ENCODE measurements around the gene FLNB. TPM values are rescaled to one million over a fixed set of nuclear protein-coding genes. Genes with fewer than 3 reads are reported as not detected.

The FLNB gene
- total RNA-seq, 4 donors from 2014 or later, result 282 to 707 (median 563) TPM

- intact Hi-C loops (cut with DNase I; ENCODE audit: low total_unique reads) (no loop called here), in situ Hi-C loops (cut with MboI; ENCODE audit: low pct_ligation_motif_present in 1 of 4, low pct_unique_long_range_greater_than_20kb in 1 of 4, low sequenced_read_pairs in 3 of 4) (no loop called here)
- Histone ChIP-seq H3K4me3 (no peak overlapping the region), H3K36me3 (no peaks in the 10 kb centered on the region), H3K27me3 (no peaks in the 10 kb centered on the region), H3K4me1 (peaks cover 0 to 5% (median 0%) of the 10 kb centered on the region in 4 donors), H3K27ac (no peak overlapping the region), H3K9me3 (no peaks in the 10 kb centered on the region)
- DNase-seq, result no peak
- 86% methylated on average over 4 of the region's 4 CpGs; no CpG with 5 or more reads in 1 of the 2 donors for WGBS, 2 donors (ENCODE audit: low coverage in 1 of 2)
- no peak for TF ChIP-seq POLR2AphosphoS5 (IDR thresholded peaks at IDR 0.05)
These were observed 196.5 kb downstream of the FLNB start for GRCh38 chr3:58204720-58205119.

- TF ChIP-seq POLR2AphosphoS5 (IDR thresholded peaks at IDR 0.05), result no peak
- TF ChIP-seq, protein P1, sequence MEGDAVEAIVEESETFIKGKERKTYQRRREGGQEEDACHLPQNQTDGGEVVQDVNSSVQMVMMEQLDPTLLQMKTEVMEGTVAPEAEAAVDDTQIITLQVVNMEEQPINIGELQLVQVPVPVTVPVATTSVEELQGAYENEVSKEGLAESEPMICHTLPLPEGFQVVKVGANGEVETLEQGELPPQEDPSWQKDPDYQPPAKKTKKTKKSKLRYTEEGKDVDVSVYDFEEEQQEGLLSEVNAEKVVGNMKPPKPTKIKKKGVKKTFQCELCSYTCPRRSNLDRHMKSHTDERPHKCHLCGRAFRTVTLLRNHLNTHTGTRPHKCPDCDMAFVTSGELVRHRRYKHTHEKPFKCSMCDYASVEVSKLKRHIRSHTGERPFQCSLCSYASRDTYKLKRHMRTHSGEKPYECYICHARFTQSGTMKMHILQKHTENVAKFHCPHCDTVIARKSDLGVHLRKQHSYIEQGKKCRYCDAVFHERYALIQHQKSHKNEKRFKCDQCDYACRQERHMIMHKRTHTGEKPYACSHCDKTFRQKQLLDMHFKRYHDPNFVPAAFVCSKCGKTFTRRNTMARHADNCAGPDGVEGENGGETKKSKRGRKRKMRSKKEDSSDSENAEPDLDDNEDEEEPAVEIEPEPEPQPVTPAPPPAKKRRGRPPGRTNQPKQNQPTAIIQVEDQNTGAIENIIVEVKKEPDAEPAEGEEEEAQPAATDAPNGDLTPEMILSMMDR (IDR thresholded peaks at IDR 0.05), result no peak
- no peak overlapping the region for H3K4me3 ChIP-seq
- H3K36me3 ChIP-seq, result no peaks in the 10 kb centered on the region
- 58 to 71% methylated on average over 2 to 4 of the region's 4 CpGs for WGBS, 2 donors (ENCODE audit: low coverage in 1 of 2)
- H3K27ac ChIP-seq, result no peak overlapping the region
- intact Hi-C loops (cut with DNase I; ENCODE audit: low total_unique reads), result no loop called here
- DNase-seq, result no peak
- H3K9me3 ChIP-seq, result no peaks in the 10 kb centered on the region
- in situ Hi-C loops (cut with MboI; ENCODE audit: low pct_ligation_motif_present in 1 of 4, low pct_unique_long_range_greater_than_20kb in 1 of 4, low sequenced_read_pairs in 3 of 4), result no loop called here
- H3K4me1 ChIP-seq, result peaks cover 0 to 2% (median 0%) of the 10 kb centered on the region in 4 donors
- no peaks in the 10 kb centered on the region for H3K27me3 ChIP-seq
These were observed 197.8 kb downstream of the FLNB start for GRCh38 chr3:58205981-58206380.

DNA sequence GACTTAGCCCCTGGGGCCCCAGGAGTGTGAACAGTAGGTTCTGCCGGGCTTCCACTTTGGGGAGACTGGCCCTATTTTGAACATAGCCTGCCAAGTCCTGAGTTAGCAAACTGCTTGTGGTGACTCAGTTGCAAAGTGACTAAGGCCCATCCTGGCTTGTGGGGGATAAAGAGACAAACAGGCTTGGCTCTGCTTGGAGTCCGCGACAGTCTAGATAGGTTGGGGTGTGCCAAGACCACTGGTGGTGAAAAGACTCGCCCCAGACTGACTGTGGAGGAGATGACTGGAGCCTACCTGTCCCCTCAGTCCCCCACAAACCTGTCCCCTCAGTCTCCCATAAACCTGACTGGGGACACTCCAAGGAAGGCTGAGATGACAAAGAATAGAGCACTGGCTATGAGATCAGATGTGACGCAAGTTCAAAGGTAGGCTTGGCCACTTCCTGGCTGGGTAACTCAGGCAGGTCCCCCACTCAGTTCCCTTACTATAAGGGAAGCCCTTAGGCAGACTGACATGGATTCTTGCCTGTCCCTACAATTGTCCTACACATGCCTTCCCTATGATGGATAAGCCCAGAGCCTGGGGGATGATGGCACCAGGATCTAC lies 198.3 kb downstream of the FLNB start:
- Histone ChIP-seq H3K36me3 (no peaks in the 10 kb centered on the region), H3K27ac (no peak overlapping the region), H3K27me3 (no peaks in the 10 kb centered on the region), H3K4me3 (no peak overlapping the region), H3K9me3 (no peaks in the 10 kb centered on the region), H3K4me1 (no peaks in the 10 kb centered on the region)
- TF ChIP-seq, protein P1 (IDR thresholded peaks at IDR 0.05), result no peak
- TF ChIP-seq EP300 (IDR thresholded peaks at IDR 0.05; ENCODE audit: low read depth) (no peak), POLR2AphosphoS5 (IDR thresholded peaks at IDR 0.05) (no peak), POLR2A (IDR thresholded peaks at IDR 0.05) (no peak)
- no peak for DNase-seq
- in situ Hi-C loops (cut with MboI; ENCODE audit: low pct_ligation_motif_present in 1 of 4, low pct_unique_long_range_greater_than_20kb in 1 of 4, low sequenced_read_pairs in 3 of 4), result no loop called here
- intact Hi-C loops (cut with DNase I; ENCODE audit: low total_unique reads), result no loop called here
- 66 to 91% methylated on average over 3 to 5 of the region's 5 CpGs for WGBS, 2 donors (ENCODE audit: low coverage in 1 of 2)

DNA sequence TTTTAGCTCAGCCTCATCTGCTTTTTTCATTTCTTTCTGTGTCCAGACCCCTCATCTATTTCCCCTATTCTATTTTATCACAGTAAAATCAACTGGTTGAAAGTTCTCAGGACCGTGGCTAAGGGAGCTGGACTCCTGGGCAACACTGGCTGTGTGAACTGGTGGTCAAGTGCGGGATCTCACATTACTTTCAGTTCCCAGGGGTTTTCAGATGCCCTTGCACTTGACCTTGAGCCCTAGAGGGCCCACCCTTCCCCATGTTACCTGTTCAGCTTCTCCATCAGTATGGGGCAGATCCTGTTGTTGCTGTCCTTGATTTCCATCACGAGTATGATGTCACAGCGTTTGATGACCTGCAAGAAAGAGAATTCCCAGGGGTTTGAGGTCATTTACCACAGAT lies 199.7 kb downstream of the FLNB start:
- no peak overlapping the region for H3K4me3 ChIP-seq
- in situ Hi-C loops (cut with MboI; ENCODE audit: low pct_ligation_motif_present in 1 of 4, low pct_unique_long_range_greater_than_20kb in 1 of 4, low sequenced_read_pairs in 3 of 4), result no loop called here
- H3K27ac ChIP-seq, result no peak overlapping the region
- intact Hi-C loops (cut with DNase I; ENCODE audit: low total_unique reads), result no loop called here
- DNase-seq, result no peak
- H3K36me3 ChIP-seq, result no peaks in the 10 kb centered on the region
- TF ChIP-seq EP300 (IDR thresholded peaks at IDR 0.05; ENCODE audit: low read depth) (no peak), POLR2A (IDR thresholded peaks at IDR 0.05) (no peak), POLR2AphosphoS5 (IDR thresholded peaks at IDR 0.05) (no peak)
- TF ChIP-seq, protein P1 (IDR thresholded peaks at IDR 0.05), result no peak
- no peaks in the 10 kb centered on the region for H3K27me3 ChIP-seq
- H3K4me1 ChIP-seq, result no peaks in the 10 kb centered on the region
- 60 to 87% methylated on average over 1 to 4 of the region's 4 CpGs for WGBS, 2 donors (ENCODE audit: low coverage in 1 of 2)
- H3K9me3 ChIP-seq, result no peaks in the 10 kb centered on the region

- TF ChIP-seq POLR2A (IDR thresholded peaks at IDR 0.05) (no peak), POLR2AphosphoS5 (IDR thresholded peaks at IDR 0.05) (no peak), EP300 (IDR thresholded peaks at IDR 0.05; ENCODE audit: low read depth) (no peak)
- TF ChIP-seq, protein P1 (IDR thresholded peaks at IDR 0.05), result no peak
- in situ Hi-C loops (cut with MboI; ENCODE audit: low pct_ligation_motif_present in 1 of 4, low pct_unique_long_range_greater_than_20kb in 1 of 4, low sequenced_read_pairs in 3 of 4) (no loop called here), intact Hi-C loops (cut with DNase I; ENCODE audit: low total_unique reads) (no loop called here)
- Histone ChIP-seq H3K9me3 (no peaks in the 10 kb centered on the region), H3K4me1 (no peaks in the 10 kb centered on the region), H3K4me3 (no peak overlapping the region), H3K27me3 (no peaks in the 10 kb centered on the region), H3K27ac (no peak overlapping the region), H3K36me3 (no peaks in the 10 kb centered on the region)
- 75 to 83% methylated on average over 3 of the region's 3 CpGs for WGBS, 2 donors (ENCODE audit: low coverage in 1 of 2)
- no peak for DNase-seq
These were observed 201.7 kb downstream of the FLNB start for GRCh38 chr3:58209933-58210332.
